Inflammatory macrophage treated with lipopolysaccharide for 1 hour (primary cell): ENCODE data around the gene KLHDC2.
"Not testable (repeated sequence)": the region's sequence is repeated elsewhere in the genome, so short reads cannot be mapped to it uniquely, and the experiment has no call there.

ENCODE experiments used
- DNase-seq, 2 donors: peaks; one replicate each; pipeline ENCODE4 v3.0.0-alpha.2; 2020 to 2022

The KLHDC2 gene

GRCh38 chr14:49767571-49768300 lies at the start of gene KLHDC2:
KLHDC2 (plus strand) TSS chr14:49768153; CDS start chr14:49768469, 316 bp downstream.
- DNase-seq: peak; percentile 84 to 85

GRCh38 chr14:49720744-49721143 lies 47.2 kb upstream of the KLHDC2 start:
- DNase-seq: no peak

GRCh38 chr14:49721733-49722435 lies 46.1 kb upstream of the KLHDC2 start:
- DNase-seq: not testable (repeated sequence)

- no peak for DNase-seq
Measured at GRCh38 chr14:49727171-49727570, 40.8 kb upstream of the KLHDC2 start.

GRCh38 chr14:49732896-49733295 lies 35.1 kb upstream of the KLHDC2 start:
- DNase-seq: no peak

- no peak for DNase-seq
Measured at GRCh38 chr14:49733836-49734235, 34.1 kb upstream of the KLHDC2 start.

GRCh38 chr14:49735669-49736068 lies 32.3 kb upstream of the KLHDC2 start:
- DNase-seq: not testable (repeated sequence)

- DNase-seq: no peak
Measured at GRCh38 chr14:49745191-49745590, 22.8 kb upstream of the KLHDC2 start.

GRCh38 chr14:49746476-49746875 lies 21.5 kb upstream of the KLHDC2 start:
- DNase-seq: not testable (repeated sequence)

- DNase-seq: no peak
Measured at GRCh38 chr14:49754570-49755097, 13.3 kb upstream of the KLHDC2 start.

GRCh38 chr14:49755378-49755777 lies 12.6 kb upstream of the KLHDC2 start:
- no peak for DNase-seq

GRCh38 chr14:49761839-49762551 lies 6.0 kb upstream of the KLHDC2 start:
- no peak for DNase-seq

- no peak for DNase-seq
Measured at GRCh38 chr14:49766839-49767238, 1.1 kb upstream of the KLHDC2 start.

GRCh38 chr14:49767270-49767570 lies 733 bp upstream of the KLHDC2 start:
- DNase-seq: no peak

- DNase-seq: peak; percentile 69 to 85
Measured at GRCh38 chr14:49768301-49769121, 558 bp downstream of the KLHDC2 start.

- no peak for DNase-seq
Measured at GRCh38 chr14:49769171-49769570, 1.2 kb downstream of the KLHDC2 start.

GRCh38 chr14:49769581-49770211 lies 1.7 kb downstream of the KLHDC2 start:
- DNase-seq: no peak

GRCh38 chr14:49770212-49770817 lies 2.4 kb downstream of the KLHDC2 start:
- DNase-seq: no peak

- DNase-seq: not testable (repeated sequence)
Measured at GRCh38 chr14:49771691-49772090, 3.7 kb downstream of the KLHDC2 start.

- no peak for DNase-seq
Measured at GRCh38 chr14:49774106-49774505, 6.2 kb downstream of the KLHDC2 start.

GRCh38 chr14:49778421-49778820 lies 10.5 kb downstream of the KLHDC2 start:
- no peak for DNase-seq

- DNase-seq: not testable (repeated sequence)
Measured at GRCh38 chr14:49781040-49781439, 13.1 kb downstream of the KLHDC2 start.
